Measurements from ENCODE around the gene GPD1.
"Not testable (repeated sequence)": the region's sequence is repeated elsewhere in the genome, so short reads cannot be mapped to it uniquely, and the experiment has no call there.

Gene GPD1

GRCh38 chr12:50077099-50077498 lies 26.7 kb upstream of the GPD1 start:
- no peaks in the 10 kb centered on the region for H3K36me3 ChIP-seq (ENCODE audit: control insufficient read depth, insufficient read depth, low read length)
- peaks cover 9% of the 10 kb centered on the region for H3K4me1 ChIP-seq (ENCODE audit: control insufficient read depth, insufficient read depth, low read length)
- H3K9ac ChIP-seq (ENCODE audit: low read depth, low read length), result no peak overlapping the region
- H3K4me3 ChIP-seq (ENCODE audit: low read depth, low read length), result no peak overlapping the region
- H3K27me3 ChIP-seq (ENCODE audit: control insufficient read depth, insufficient read depth, low read length), result peaks cover 16% of the 10 kb centered on the region
- H3K9me3 ChIP-seq (ENCODE audit: control insufficient read depth, insufficient read depth, low read length), result no peaks in the 10 kb centered on the region

GRCh38 chr12:50078281-50078680 lies 25.5 kb upstream of the GPD1 start:
- no peaks in the 10 kb centered on the region for H3K9me3 ChIP-seq (ENCODE audit: control insufficient read depth, insufficient read depth, low read length)
- peaks cover 19% of the 10 kb centered on the region for H3K27me3 ChIP-seq (ENCODE audit: control insufficient read depth, insufficient read depth, low read length)
- H3K4me1 ChIP-seq (ENCODE audit: control insufficient read depth, insufficient read depth, low read length), result peaks cover 6% of the 10 kb centered on the region
- H3K36me3 ChIP-seq (ENCODE audit: control insufficient read depth, insufficient read depth, low read length), result no peaks in the 10 kb centered on the region
- no peak overlapping the region for H3K9ac ChIP-seq (ENCODE audit: low read depth, low read length)
- H3K4me3 ChIP-seq (ENCODE audit: low read depth, low read length), result no peak overlapping the region

- peaks cover 19% of the 10 kb centered on the region for H3K27me3 ChIP-seq (ENCODE audit: control insufficient read depth, insufficient read depth, low read length)
- H3K9ac ChIP-seq (ENCODE audit: low read depth, low read length), result no peak overlapping the region
- H3K4me1 ChIP-seq (ENCODE audit: control insufficient read depth, insufficient read depth, low read length), result peaks cover 6% of the 10 kb centered on the region
- H3K36me3 ChIP-seq (ENCODE audit: control insufficient read depth, insufficient read depth, low read length), result no peaks in the 10 kb centered on the region
- H3K4me3 ChIP-seq (ENCODE audit: low read depth, low read length), result no peak overlapping the region
- H3K9me3 ChIP-seq (ENCODE audit: control insufficient read depth, insufficient read depth, low read length), result no peaks in the 10 kb centered on the region
Measured at GRCh38 chr12:50079771-50080170, 24.0 kb upstream of the GPD1 start.

GRCh38 chr12:50081096-50081808 lies 22.6 kb upstream of the GPD1 start:
- H3K36me3 ChIP-seq (ENCODE audit: control insufficient read depth, insufficient read depth, low read length), result no peaks in the 10 kb centered on the region
- H3K9ac ChIP-seq (ENCODE audit: low read depth, low read length), result no peak overlapping the region
- H3K4me1 ChIP-seq (ENCODE audit: control insufficient read depth, insufficient read depth, low read length), result peaks cover 10% of the 10 kb centered on the region
- H3K27me3 ChIP-seq (ENCODE audit: control insufficient read depth, insufficient read depth, low read length), result peaks cover 19% of the 10 kb centered on the region
- H3K9me3 ChIP-seq (ENCODE audit: control insufficient read depth, insufficient read depth, low read length), result no peaks in the 10 kb centered on the region
- H3K4me3 ChIP-seq (ENCODE audit: low read depth, low read length), result no peak overlapping the region

- Histone ChIP-seq H3K36me3 (ENCODE audit: control insufficient read depth, insufficient read depth, low read length) (peaks cover 10% of the 10 kb centered on the region), H3K27me3 (ENCODE audit: control insufficient read depth, insufficient read depth, low read length) (peaks cover 19% of the 10 kb centered on the region), H3K9ac (ENCODE audit: low read depth, low read length) (no peak overlapping the region), H3K4me1 (ENCODE audit: control insufficient read depth, insufficient read depth, low read length) (peaks cover 10% of the 10 kb centered on the region), H3K4me3 (ENCODE audit: low read depth, low read length) (no peak overlapping the region), H3K9me3 (ENCODE audit: control insufficient read depth, insufficient read depth, low read length) (no peaks in the 10 kb centered on the region)
Measured at GRCh38 chr12:50082644-50083043, 21.2 kb upstream of the GPD1 start.

- H3K4me1 ChIP-seq (ENCODE audit: control insufficient read depth, insufficient read depth, low read length), result peaks cover 10% of the 10 kb centered on the region
- no peaks in the 10 kb centered on the region for H3K9me3 ChIP-seq (ENCODE audit: control insufficient read depth, insufficient read depth, low read length)
- no peak overlapping the region for H3K4me3 ChIP-seq (ENCODE audit: low read depth, low read length)
- peaks cover 15% of the 10 kb centered on the region for H3K36me3 ChIP-seq (ENCODE audit: control insufficient read depth, insufficient read depth, low read length)
- no peak overlapping the region for H3K9ac ChIP-seq (ENCODE audit: low read depth, low read length)
- H3K27me3 ChIP-seq (ENCODE audit: control insufficient read depth, insufficient read depth, low read length), result peaks cover 19% of the 10 kb centered on the region
Measured at GRCh38 chr12:50083301-50083700, 20.5 kb upstream of the GPD1 start.

GRCh38 chr12:50084409-50084774 lies 19.4 kb upstream of the GPD1 start:
- Histone ChIP-seq H3K27me3 (ENCODE audit: control insufficient read depth, insufficient read depth, low read length) (peaks cover 19% of the 10 kb centered on the region), H3K36me3 (ENCODE audit: control insufficient read depth, insufficient read depth, low read length) (peaks cover 25% of the 10 kb centered on the region), H3K4me1 (ENCODE audit: control insufficient read depth, insufficient read depth, low read length) (peaks cover 10% of the 10 kb centered on the region), H3K4me3 (ENCODE audit: low read depth, low read length) (peak overlapping the region; percentile 86)
- not testable (repeated sequence) for H3K9me3 ChIP-seq (ENCODE audit: control insufficient read depth, insufficient read depth, low read length); H3K9ac ChIP-seq (ENCODE audit: low read depth, low read length)

GRCh38 chr12:50084775-50085614 lies 18.8 kb upstream of the GPD1 start, which contains the start of gene SMARCD1:
Gene SMARCD1, plus strand, starts transcription at chr12:50085342. Its CDS starts 28 bp downstream, at chr12:50085370.
- peaks cover 25% of the 10 kb centered on the region for H3K36me3 ChIP-seq (ENCODE audit: control insufficient read depth, insufficient read depth, low read length)
- H3K4me1 ChIP-seq (ENCODE audit: control insufficient read depth, insufficient read depth, low read length), result peaks cover 10% of the 10 kb centered on the region
- peak within 1 kb of the TSS; percentile 96 for H3K4me3 ChIP-seq (ENCODE audit: low read depth, low read length)
- H3K9ac ChIP-seq (ENCODE audit: low read depth, low read length), result peak within 1 kb of the TSS; percentile 76
- peaks cover 18% of the 10 kb centered on the region for H3K27me3 ChIP-seq (ENCODE audit: control insufficient read depth, insufficient read depth, low read length)
- H3K9me3 ChIP-seq (ENCODE audit: control insufficient read depth, insufficient read depth, low read length), result no peaks in the 10 kb centered on the region

- Histone ChIP-seq H3K9ac (ENCODE audit: low read depth, low read length) (peak overlapping the region; percentile 76), H3K36me3 (ENCODE audit: control insufficient read depth, insufficient read depth, low read length) (peaks cover 30% of the 10 kb centered on the region), H3K27me3 (ENCODE audit: control insufficient read depth, insufficient read depth, low read length) (peaks cover 12% of the 10 kb centered on the region), H3K4me1 (ENCODE audit: control insufficient read depth, insufficient read depth, low read length) (peaks cover 8% of the 10 kb centered on the region), H3K9me3 (ENCODE audit: control insufficient read depth, insufficient read depth, low read length) (no peaks in the 10 kb centered on the region), H3K4me3 (ENCODE audit: low read depth, low read length) (peak overlapping the region; percentile 96)
Measured at GRCh38 chr12:50085615-50086072, 18.2 kb upstream of the GPD1 start.

- Histone ChIP-seq H3K4me1 (ENCODE audit: control insufficient read depth, insufficient read depth, low read length) (peaks cover 4% of the 10 kb centered on the region), H3K4me3 (ENCODE audit: low read depth, low read length) (peak overlapping the region; percentile 96), H3K27me3 (ENCODE audit: control insufficient read depth, insufficient read depth, low read length) (peaks cover 7% of the 10 kb centered on the region), H3K36me3 (ENCODE audit: control insufficient read depth, insufficient read depth, low read length) (peaks cover 32% of the 10 kb centered on the region), H3K9ac (ENCODE audit: low read depth, low read length) (peak overlapping the region; percentile 76), H3K9me3 (ENCODE audit: control insufficient read depth, insufficient read depth, low read length) (no peaks in the 10 kb centered on the region)
Measured at GRCh38 chr12:50086148-50086547, 17.7 kb upstream of the GPD1 start.

- H3K36me3 ChIP-seq (ENCODE audit: control insufficient read depth, insufficient read depth, low read length), result peaks cover 40% of the 10 kb centered on the region
- H3K9ac ChIP-seq (ENCODE audit: low read depth, low read length), result no peak overlapping the region
- H3K27me3 ChIP-seq (ENCODE audit: control insufficient read depth, insufficient read depth, low read length), result peaks cover 2% of the 10 kb centered on the region
- H3K9me3 ChIP-seq (ENCODE audit: control insufficient read depth, insufficient read depth, low read length), result no peaks in the 10 kb centered on the region
- no peak overlapping the region for H3K4me3 ChIP-seq (ENCODE audit: low read depth, low read length)
- H3K4me1 ChIP-seq (ENCODE audit: control insufficient read depth, insufficient read depth, low read length), result peaks cover 4% of the 10 kb centered on the region
Measured at GRCh38 chr12:50087151-50087550, 16.7 kb upstream of the GPD1 start.

- Histone ChIP-seq H3K4me1 (ENCODE audit: control insufficient read depth, insufficient read depth, low read length) (peaks cover 4% of the 10 kb centered on the region), H3K9me3 (ENCODE audit: control insufficient read depth, insufficient read depth, low read length) (no peaks in the 10 kb centered on the region), H3K9ac (ENCODE audit: low read depth, low read length) (no peak overlapping the region), H3K36me3 (ENCODE audit: control insufficient read depth, insufficient read depth, low read length) (peaks cover 44% of the 10 kb centered on the region), H3K4me3 (ENCODE audit: low read depth, low read length) (no peak overlapping the region), H3K27me3 (ENCODE audit: control insufficient read depth, insufficient read depth, low read length) (no peaks in the 10 kb centered on the region)
Measured at GRCh38 chr12:50087995-50088394, 15.8 kb upstream of the GPD1 start.

Measured in iPS-15b (cell line).